GM19025 (cell line): Measurements from ENCODE around the gene KCTD4.

Experiments
- ATAC-seq: cut with Tn5 transposase; IDR thresholded peaks from one replicate; pipeline ENCODE4 v1.9.1; 2021; ENCODE audit warnings: mild to moderate bottlenecking, low read depth, moderate library complexity; ENCODE audit not compliant: unreplicated experiment

Gene KCTD4

GRCh38 chr13:45180303-45180702, 20.5 kb downstream of the KCTD4 start:
- no peak for ATAC-seq

GRCh38 chr13:45179428-45179827, 21.4 kb downstream of the KCTD4 start:
- ATAC-seq = no peak

- ATAC-seq = no peak
Measured at GRCh38 chr13:45178349-45179162, 22.3 kb downstream of the KCTD4 start.

- no peak for ATAC-seq
Measured at GRCh38 chr13:45174478-45174877, 26.4 kb downstream of the KCTD4 start.

GRCh38 chr13:45168555-45168930, 32.3 kb downstream of the KCTD4 start:
- no peak for ATAC-seq

- ATAC-seq = no peak
Measured at GRCh38 chr13:45167611-45168554, 33.0 kb downstream of the KCTD4 start.

- no peak for ATAC-seq
Measured at GRCh38 chr13:45166858-45167257, 34.0 kb downstream of the KCTD4 start.

- no peak for ATAC-seq
Measured at GRCh38 chr13:45162821-45163220, 38.0 kb downstream of the KCTD4 start.

- ATAC-seq = no peak
Measured at GRCh38 chr13:45162194-45162593, 38.7 kb downstream of the KCTD4 start.

- ATAC-seq = no peak
Measured at GRCh38 chr13:45156565-45157361, 44.1 kb downstream of the KCTD4 start.

GRCh38 chr13:45149964-45150363, 50.9 kb downstream of the KCTD4 start:
- no peak for ATAC-seq

- ATAC-seq = no peak
Measured at GRCh38 chr13:45143346-45143751, 57.5 kb downstream of the KCTD4 start.
